Endodermal cell (in vitro differentiated cells): Measurements from ENCODE around the gene BICRA. TPM values are rescaled to one million over a fixed set of nuclear protein-coding genes. Genes with fewer than 3 reads are reported as not detected.

Experiments used
- DNase-seq: peaks from one replicate; pipeline ENCODE4 v3.0.0-alpha.2; 2017
- H3K27ac ChIP-seq: 2 replicates; pipeline ENCODE4 v1.5.1; 2013; ENCODE audit warnings: mild to moderate bottlenecking, low read depth, low read length, moderate library complexity
- H3K27me3 ChIP-seq: 2 replicates; pipeline ENCODE4 v1.6.1; 2013; ENCODE audit warnings: mild to moderate bottlenecking, low read length, moderate library complexity; ENCODE audit not compliant: insufficient read depth, control insufficient read depth, poor library complexity, severe bottlenecking
- H3K36me3 ChIP-seq: 2 replicates; pipeline ENCODE4 v1.7.0; 2013; ENCODE audit warnings: mild to moderate bottlenecking, low read length, moderate library complexity; ENCODE audit not compliant: control insufficient read depth, insufficient read depth
- H3K4me1 ChIP-seq: one replicate; pipeline ENCODE4 v1.7.0; 2013; ENCODE audit warnings: low read length; ENCODE audit not compliant: control insufficient read depth, insufficient read depth
- H3K4me3 ChIP-seq: 2 replicates; pipeline ENCODE4 v1.5.1; 2013; ENCODE audit warnings: mild to moderate bottlenecking, low read length, moderate library complexity
- H3K9ac ChIP-seq: 2 replicates; pipeline ENCODE4 v1.6.1; 2013; ENCODE audit warnings: mild to moderate bottlenecking, low read length, moderate library complexity; ENCODE audit not compliant: poor library complexity, severe bottlenecking; ENCODE audit errors: extremely low read depth
- H3K9me3 ChIP-seq: 2 replicates; pipeline ENCODE4 v1.6.1; 2013; ENCODE audit warnings: mild to moderate bottlenecking, low read length, moderate library complexity; ENCODE audit not compliant: control insufficient read depth
- H3K27ac Mint-ChIP-seq: 2 replicates; pipeline ENCODE4 v1.8.0; 2020; ENCODE audit warnings: mixed read lengths
- H3K27me3 Mint-ChIP-seq: 2 replicates; pipeline ENCODE4 v1.8.0; 2021; ENCODE audit warnings: mild to moderate bottlenecking, mixed read lengths; ENCODE audit not compliant: insufficient read depth
- H3K36me3 Mint-ChIP-seq: 2 replicates; pipeline ENCODE4 v1.8.0; 2020; ENCODE audit warnings: low read depth, mixed read lengths
- H3K4me1 Mint-ChIP-seq: 2 replicates; pipeline ENCODE4 v1.8.0; 2020; ENCODE audit warnings: mixed read lengths
- H3K4me3 Mint-ChIP-seq: 2 replicates; pipeline ENCODE4 v1.8.0; 2020; ENCODE audit warnings: mild to moderate bottlenecking, moderate library complexity, mixed read lengths
- H3K9me3 Mint-ChIP-seq: 2 replicates; pipeline ENCODE4 v1.8.0; 2020; ENCODE audit warnings: mild to moderate bottlenecking, mixed read lengths
- CTCF ChIP-seq: fragments of 200-600 bp; sonication (generic); conservative IDR thresholded peaks from 2 replicates; pipeline ENCODE4 v1.5.0; 2021; ENCODE audit warnings: antibody characterized with exemption, mild to moderate bottlenecking
- WGBS, 2 experiments: methylation state at CpG; one replicate each; pipeline versions ENCODE4 v1.1.5 to v1.1.7; 2013; ENCODE audit warnings: missing lambda C conversion rate in 2 of 2, mixed read lengths in 1 of 2; ENCODE audit not compliant: insufficient coverage in 1 of 2, insufficient read length in 1 of 2; 5-methylcytosine and 5-hydroxymethylcytosine counted together
- total RNA-seq, 2 donors: library from RNA; stranded (reverse); fragmentation: NEBNext Ultra II Directional in 1 of 2; extraction: Animal tissue kit (Norgen Biotek cat#: 25700) in 1 of 2; gene quantifications; 2 replicates in 1 of 2; 3 replicates in 1 of 2; pipeline ENCODE4 v1.2.1, GENCODE V29; 2021

Gene BICRA
- total RNA-seq, 2 donors from 2014 or later = 30.0 to 30.1 TPM

- Mint-ChIP-seq H3K27ac (peak overlapping the region; percentile 86), H3K4me1 (peaks cover 31% of the 10 kb centered on the region), H3K9me3 (no peaks in the 10 kb centered on the region), H3K27me3 (no peaks in the 10 kb centered on the region), H3K4me3 (peak overlapping the region; percentile 83), H3K36me3 (peaks cover 29% of the 10 kb centered on the region)
- Histone ChIP-seq H3K27ac (no peak overlapping the region), H3K36me3 (peaks cover 31% of the 10 kb centered on the region), H3K9me3 (no peaks in the 10 kb centered on the region), H3K27me3 (no peaks in the 10 kb centered on the region), H3K4me3 (peak overlapping the region; percentile 80), H3K9ac (no peak overlapping the region), H3K4me1 (peaks cover 18% of the 10 kb centered on the region)
- DNase-seq = no peak
- TF ChIP-seq CTCF = no peak
- 90 to 92% methylated on average over 7 of the region's 7 CpGs for WGBS, 2 experiments
Measured at GRCh38 chr19:47610902-47611301, 2.0 kb downstream of the BICRA start.

- H3K4me1 Mint-ChIP-seq = peaks cover 39% of the 10 kb centered on the region
- H3K27me3 ChIP-seq = no peaks in the 10 kb centered on the region
- H3K4me3 ChIP-seq = no peak overlapping the region
- H3K27me3 Mint-ChIP-seq = no peaks in the 10 kb centered on the region
- H3K9me3 Mint-ChIP-seq = no peaks in the 10 kb centered on the region
- WGBS, 2 experiments = 62 to 80% methylated on average over 4 to 14 of the region's 14 CpGs
- H3K9ac ChIP-seq = peak overlapping the region; percentile 55
- H3K27ac Mint-ChIP-seq = peak overlapping the region; percentile 83
- no peaks in the 10 kb centered on the region for H3K9me3 ChIP-seq
- H3K27ac ChIP-seq = peak overlapping the region; percentile 80
- H3K36me3 ChIP-seq = peaks cover 28% of the 10 kb centered on the region
- peak overlapping the region; percentile 0 for H3K4me3 Mint-ChIP-seq
- peaks cover 18% of the 10 kb centered on the region for H3K4me1 ChIP-seq
- no peak for TF ChIP-seq CTCF
- peak; percentile 92 for DNase-seq
- peaks cover 24% of the 10 kb centered on the region for H3K36me3 Mint-ChIP-seq
Measured at GRCh38 chr19:47613165-47614020, 4.5 kb downstream of the BICRA start.

- TF ChIP-seq CTCF = no peak
- peaks cover 18% of the 10 kb centered on the region for H3K4me1 ChIP-seq
Measured at GRCh38 chr19:47614021-47614295, 5.0 kb downstream of the BICRA start.

More at GRCh38 chr19:47614021-47614295, 5.0 kb downstream of the BICRA start:
- H3K4me3 Mint-ChIP-seq = no peak overlapping the region
- no peaks in the 10 kb centered on the region for H3K9me3 ChIP-seq
- no peak overlapping the region for H3K9ac ChIP-seq
- H3K4me3 ChIP-seq = no peak overlapping the region
- H3K36me3 ChIP-seq = peaks cover 28% of the 10 kb centered on the region
- peak overlapping the region; percentile 83 for H3K27ac Mint-ChIP-seq
- H3K36me3 Mint-ChIP-seq = peaks cover 24% of the 10 kb centered on the region
- no peak for DNase-seq
- no peaks in the 10 kb centered on the region for H3K27me3 Mint-ChIP-seq
- H3K27ac ChIP-seq = peak overlapping the region; percentile 80
- no peaks in the 10 kb centered on the region for H3K27me3 ChIP-seq
- peaks cover 40% of the 10 kb centered on the region for H3K4me1 Mint-ChIP-seq
- no peaks in the 10 kb centered on the region for H3K9me3 Mint-ChIP-seq
- WGBS, 2 experiments = 58 to 60% methylated on average over 3 of the region's 3 CpGs
